Calu3 (cell line): ENCODE data around the gene KBTBD6. TPM values are rescaled to one million over a fixed set of nuclear protein-coding genes. Genes with fewer than 3 reads are reported as not detected.

Experiments
- Bru-seq: library from RNA; stranded (reverse); fragments of 400-500 nt; gene quantifications from one replicate; lab custom pipeline; 2021; lab: Mats Ljungman, UMichigan
- BruChase-seq, 2 experiments: library from RNA; stranded (reverse); fragments of 400-500 nt; gene quantifications; one replicate each; lab custom pipeline; 2021; lab: Mats Ljungman, UMichigan
- BruUV-seq: library from RNA; stranded (reverse); fragments of 400-500 nt; replicated peaks from 2 replicates; lab custom pipeline; 2021; lab: Mats Ljungman, UMichigan
- CTCF ChIA-PET: fragments of 300-600 bp; sonication (Branson Sonifier 250); formaldehyde crosslinking; loops from one replicate; lab custom pipeline; 2022; ENCODE audit warnings: antibody characterized with exemption; lab: Charles Lee
- DNase-seq: peaks from one replicate; pipeline ENCODE4 v3.0.0; 2022
- H3K27ac Mint-ChIP-seq: one replicate; pipeline ENCODE4 v1.8.0; 2022; ENCODE audit warnings: mixed read lengths; ENCODE audit not compliant: unreplicated experiment
- H3K27me3 Mint-ChIP-seq: one replicate; pipeline ENCODE4 v1.8.0; 2022; ENCODE audit warnings: mixed read lengths; ENCODE audit not compliant: unreplicated experiment
- H3K36me3 Mint-ChIP-seq: one replicate; pipeline ENCODE4 v1.8.0; 2022; ENCODE audit warnings: mild to moderate bottlenecking, moderate library complexity, mixed read lengths; ENCODE audit not compliant: insufficient read depth, unreplicated experiment
- H3K4me1 Mint-ChIP-seq: one replicate; pipeline ENCODE4 v1.8.0; 2022; ENCODE audit warnings: mild to moderate bottlenecking, low read depth, mixed read lengths; ENCODE audit not compliant: unreplicated experiment
- H3K4me3 Mint-ChIP-seq: one replicate; pipeline ENCODE4 v1.8.0; 2022; ENCODE audit warnings: mild to moderate bottlenecking, low read depth, moderate library complexity, mixed read lengths; ENCODE audit not compliant: unreplicated experiment
- H3K9me3 Mint-ChIP-seq: one replicate; pipeline ENCODE4 v1.8.0; 2022; ENCODE audit warnings: low read depth, mixed read lengths; ENCODE audit not compliant: unreplicated experiment
- intact Hi-C: fragments of 100-400 bp; cut with micrococcal nuclease; formaldehyde crosslinking; loops from one replicate; pipeline ENCODE4 v1.10.0; 2022; ENCODE audit not compliant: unreplicated experiment
- long read RNA-seq: library from polyadenylated mRNA; stranded (forward); transcript quantifications from one replicate; pipeline ENCODE4 v2.0.0, GENCODE V29; 2022
- total RNA-seq: library from RNA; stranded (reverse); gene quantifications from 2 replicates; pipeline ENCODE4 v1.2.3, GENCODE V29; 2022
- TF ChIP-seq, protein P1 (sequence below): fragments of 200-600 bp; IDR thresholded peaks from one replicate; pipeline ENCODE4 v1.8.0; 2022; ENCODE audit warnings: antibody characterized with exemption; ENCODE audit not compliant: unreplicated experiment

Gene KBTBD6, protein sequence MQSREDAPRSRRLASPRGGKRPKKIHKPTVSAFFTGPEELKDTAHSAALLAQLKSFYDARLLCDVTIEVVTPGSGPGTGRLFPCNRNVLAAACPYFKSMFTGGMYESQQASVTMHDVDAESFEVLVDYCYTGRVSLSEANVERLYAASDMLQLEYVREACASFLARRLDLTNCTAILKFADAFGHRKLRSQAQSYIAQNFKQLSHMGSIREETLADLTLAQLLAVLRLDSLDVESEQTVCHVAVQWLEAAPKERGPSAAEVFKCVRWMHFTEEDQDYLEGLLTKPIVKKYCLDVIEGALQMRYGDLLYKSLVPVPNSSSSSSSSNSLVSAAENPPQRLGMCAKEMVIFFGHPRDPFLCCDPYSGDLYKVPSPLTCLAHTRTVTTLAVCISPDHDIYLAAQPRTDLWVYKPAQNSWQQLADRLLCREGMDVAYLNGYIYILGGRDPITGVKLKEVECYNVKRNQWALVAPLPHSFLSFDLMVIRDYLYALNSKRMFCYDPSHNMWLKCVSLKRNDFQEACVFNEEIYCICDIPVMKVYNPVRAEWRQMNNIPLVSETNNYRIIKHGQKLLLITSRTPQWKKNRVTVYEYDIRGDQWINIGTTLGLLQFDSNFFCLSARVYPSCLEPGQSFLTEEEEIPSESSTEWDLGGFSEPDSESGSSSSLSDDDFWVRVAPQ
- 6.6 and 6.9 TPM in 2 replicates for total RNA-seq
- percentile 62 among the genes with signal in this experiment for Bru-seq, nascent RNA
- BruChase-seq, experiment 1, labeled RNA remaining after a 6-hour chase: percentile 68 among the genes with signal in this experiment
- percentile 92 among the genes with signal in this experiment for BruChase-seq, experiment 2, labeled RNA remaining after a 2-hour chase
- long read RNA-seq, full-length matches to known transcripts: 15 of 15 reads
- long read RNA-seq, partial matches to known transcripts: 0 of 15 reads
- long read RNA-seq, other reads (novel, unspliced or antisense): 0 of 15 reads

DNA sequence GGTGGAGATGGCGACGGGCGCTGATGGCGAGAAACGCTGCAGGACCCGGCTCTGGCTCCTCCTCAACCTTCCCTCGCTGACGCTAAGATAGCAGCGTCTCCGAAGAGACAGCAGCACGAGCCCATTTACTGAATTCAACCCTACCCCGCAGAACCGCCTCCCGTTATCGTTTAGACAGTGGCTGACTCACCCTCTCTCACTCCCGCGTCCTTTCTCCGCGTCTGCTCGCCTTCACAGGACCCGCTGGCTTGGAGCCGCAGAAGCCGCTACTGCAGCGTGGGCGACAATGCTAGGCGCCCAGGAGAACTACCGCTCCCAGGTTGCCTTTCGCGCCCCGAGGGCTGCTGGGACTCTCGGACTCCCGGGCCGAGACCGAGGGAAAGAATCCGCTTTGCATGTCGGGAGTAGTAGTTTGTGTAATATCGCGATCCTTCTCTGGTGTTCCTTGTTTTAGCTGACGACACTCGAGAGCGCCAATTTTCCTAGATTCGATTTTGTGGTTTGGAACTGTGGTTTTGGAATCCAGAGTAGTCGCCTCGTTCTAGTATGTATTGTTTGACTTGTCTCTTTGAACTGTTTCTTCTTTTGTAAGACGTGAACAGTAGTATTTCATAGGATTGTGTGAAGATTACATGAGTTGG lies at the start of gene KBTBD6:
Gene KBTBD6, minus strand, starts transcription at position 291 of the 641 bp plus-strand sequence. CDS start 291 bp downstream, outside the sequence.
- intact Hi-C loops: loop anchor here (2.0 kb wide), 1 partner anchor 62 kb away; the partner anchor contains the start of gene KBTBD7
- H3K9me3 Mint-ChIP-seq: peaks cover 2% of the 10 kb centered on the region
- peaks cover 28% of the 10 kb centered on the region for H3K36me3 Mint-ChIP-seq
- CTCF ChIA-PET: no interaction called here
- H3K27ac Mint-ChIP-seq: peak within 1 kb of the TSS; percentile 12
- peak; percentile 91 for DNase-seq
- H3K4me3 Mint-ChIP-seq: peak within 1 kb of the TSS; percentile 92
- H3K4me1 Mint-ChIP-seq: peaks cover 38% of the 10 kb centered on the region
- H3K27me3 Mint-ChIP-seq: no peaks in the 10 kb centered on the region
- no TSS peak for BruUV-seq
- TF ChIP-seq, protein P1, sequence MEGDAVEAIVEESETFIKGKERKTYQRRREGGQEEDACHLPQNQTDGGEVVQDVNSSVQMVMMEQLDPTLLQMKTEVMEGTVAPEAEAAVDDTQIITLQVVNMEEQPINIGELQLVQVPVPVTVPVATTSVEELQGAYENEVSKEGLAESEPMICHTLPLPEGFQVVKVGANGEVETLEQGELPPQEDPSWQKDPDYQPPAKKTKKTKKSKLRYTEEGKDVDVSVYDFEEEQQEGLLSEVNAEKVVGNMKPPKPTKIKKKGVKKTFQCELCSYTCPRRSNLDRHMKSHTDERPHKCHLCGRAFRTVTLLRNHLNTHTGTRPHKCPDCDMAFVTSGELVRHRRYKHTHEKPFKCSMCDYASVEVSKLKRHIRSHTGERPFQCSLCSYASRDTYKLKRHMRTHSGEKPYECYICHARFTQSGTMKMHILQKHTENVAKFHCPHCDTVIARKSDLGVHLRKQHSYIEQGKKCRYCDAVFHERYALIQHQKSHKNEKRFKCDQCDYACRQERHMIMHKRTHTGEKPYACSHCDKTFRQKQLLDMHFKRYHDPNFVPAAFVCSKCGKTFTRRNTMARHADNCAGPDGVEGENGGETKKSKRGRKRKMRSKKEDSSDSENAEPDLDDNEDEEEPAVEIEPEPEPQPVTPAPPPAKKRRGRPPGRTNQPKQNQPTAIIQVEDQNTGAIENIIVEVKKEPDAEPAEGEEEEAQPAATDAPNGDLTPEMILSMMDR: no peak

DNA sequence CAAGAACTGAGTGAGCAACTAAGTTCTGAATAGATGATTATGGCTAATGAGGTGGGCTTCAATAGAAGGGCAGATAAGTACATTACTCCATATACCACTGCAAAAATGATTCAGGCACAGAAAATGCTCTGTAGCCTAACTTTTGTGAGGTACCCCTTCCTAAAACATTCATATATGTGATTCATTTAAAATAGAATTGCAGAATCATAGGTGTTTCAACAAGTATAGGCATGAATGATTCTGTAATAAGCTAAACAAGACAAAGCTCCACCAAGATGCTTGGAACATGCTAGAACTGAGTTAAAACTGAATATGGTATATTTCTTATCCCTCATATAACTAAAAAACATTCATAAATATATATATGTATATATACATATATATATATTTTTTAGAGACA lies 49.6 kb upstream of the KBTBD6 start:
- CTCF ChIA-PET: no interaction called here
- TF ChIP-seq, protein P1: no peak
- no peaks in the 10 kb centered on the region for H3K4me1 Mint-ChIP-seq
- no peaks in the 10 kb centered on the region for H3K27me3 Mint-ChIP-seq
- H3K9me3 Mint-ChIP-seq: no peaks in the 10 kb centered on the region
- intact Hi-C loops: no loop called here
- no peaks in the 10 kb centered on the region for H3K36me3 Mint-ChIP-seq
- no peak overlapping the region for H3K4me3 Mint-ChIP-seq
- no peak overlapping the region for H3K27ac Mint-ChIP-seq
- BruUV-seq: no TSS peak
- no peak for DNase-seq

DNA sequence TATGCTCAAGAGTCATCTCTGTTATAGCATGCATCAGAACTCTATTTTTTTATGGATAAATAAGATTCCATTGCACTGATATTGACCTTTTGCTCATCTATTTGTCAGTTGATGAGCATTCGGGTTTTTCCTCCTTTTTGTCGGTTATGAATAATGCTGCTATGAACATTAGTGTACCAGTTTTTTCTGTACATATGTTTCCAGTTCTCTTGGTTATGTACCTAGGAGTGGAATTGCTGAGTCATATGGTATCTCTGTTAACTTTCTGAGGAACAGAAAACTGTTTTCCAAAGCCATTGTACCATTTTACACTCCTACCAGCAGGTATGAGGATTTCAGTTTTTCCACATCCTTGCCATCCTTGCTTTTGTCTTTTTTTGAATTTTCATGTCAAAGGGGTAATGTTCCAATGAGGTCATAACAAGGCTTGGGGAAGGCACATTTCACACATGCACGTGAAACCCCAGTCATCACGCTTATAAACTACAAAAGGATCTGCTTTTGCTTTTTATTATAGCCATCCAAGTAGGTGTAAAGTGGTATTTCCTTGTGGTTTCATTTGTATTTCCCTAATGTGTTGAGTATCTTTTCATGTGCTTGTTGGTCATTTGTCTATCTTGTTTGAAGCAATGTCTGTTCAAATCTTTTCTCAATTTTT lies 47.1 kb upstream of the KBTBD6 start:
- H3K9me3 Mint-ChIP-seq: no peaks in the 10 kb centered on the region
- TF ChIP-seq, protein P1: no peak
- CTCF ChIA-PET: interaction anchor here (0.6 kb wide), 1 partner anchor 677 kb away, joined by 4 read pairs; no protein-coding TSS in a partner anchor
- no peak overlapping the region for H3K27ac Mint-ChIP-seq
- intact Hi-C loops: no loop called here
- no peak for DNase-seq
- H3K4me1 Mint-ChIP-seq: no peaks in the 10 kb centered on the region
- H3K36me3 Mint-ChIP-seq: no peaks in the 10 kb centered on the region
- BruUV-seq: no TSS peak
- no peak overlapping the region for H3K4me3 Mint-ChIP-seq
- H3K27me3 Mint-ChIP-seq: no peaks in the 10 kb centered on the region
